Stimulated activated CD8-positive, alpha-beta memory T cell treated with anti-CD3 and anti-CD28 coated beads, Interleukin-12 subunit alpha, Interleukin-12 subunit beta, amount 100 ng/mL, for 24 hours (primary cell): ENCODE results near the gene SF1.
"Not testable (repeated sequence)": the region's sequence is repeated elsewhere in the genome, so short reads cannot be mapped to it uniquely, and the experiment has no call there.

Source experiments
- DNase-seq: peaks from one replicate; pipeline ENCODE4 v3.0.0-alpha.2; 2020; ENCODE audit errors: extremely low read depth

The SF1 gene, protein sequence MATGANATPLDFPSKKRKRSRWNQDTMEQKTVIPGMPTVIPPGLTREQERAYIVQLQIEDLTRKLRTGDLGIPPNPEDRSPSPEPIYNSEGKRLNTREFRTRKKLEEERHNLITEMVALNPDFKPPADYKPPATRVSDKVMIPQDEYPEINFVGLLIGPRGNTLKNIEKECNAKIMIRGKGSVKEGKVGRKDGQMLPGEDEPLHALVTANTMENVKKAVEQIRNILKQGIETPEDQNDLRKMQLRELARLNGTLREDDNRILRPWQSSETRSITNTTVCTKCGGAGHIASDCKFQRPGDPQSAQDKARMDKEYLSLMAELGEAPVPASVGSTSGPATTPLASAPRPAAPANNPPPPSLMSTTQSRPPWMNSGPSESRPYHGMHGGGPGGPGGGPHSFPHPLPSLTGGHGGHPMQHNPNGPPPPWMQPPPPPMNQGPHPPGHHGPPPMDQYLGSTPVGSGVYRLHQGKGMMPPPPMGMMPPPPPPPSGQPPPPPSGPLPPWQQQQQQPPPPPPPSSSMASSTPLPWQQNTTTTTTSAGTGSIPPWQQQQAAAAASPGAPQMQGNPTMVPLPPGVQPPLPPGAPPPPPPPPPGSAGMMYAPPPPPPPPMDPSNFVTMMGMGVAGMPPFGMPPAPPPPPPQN

DNA sequence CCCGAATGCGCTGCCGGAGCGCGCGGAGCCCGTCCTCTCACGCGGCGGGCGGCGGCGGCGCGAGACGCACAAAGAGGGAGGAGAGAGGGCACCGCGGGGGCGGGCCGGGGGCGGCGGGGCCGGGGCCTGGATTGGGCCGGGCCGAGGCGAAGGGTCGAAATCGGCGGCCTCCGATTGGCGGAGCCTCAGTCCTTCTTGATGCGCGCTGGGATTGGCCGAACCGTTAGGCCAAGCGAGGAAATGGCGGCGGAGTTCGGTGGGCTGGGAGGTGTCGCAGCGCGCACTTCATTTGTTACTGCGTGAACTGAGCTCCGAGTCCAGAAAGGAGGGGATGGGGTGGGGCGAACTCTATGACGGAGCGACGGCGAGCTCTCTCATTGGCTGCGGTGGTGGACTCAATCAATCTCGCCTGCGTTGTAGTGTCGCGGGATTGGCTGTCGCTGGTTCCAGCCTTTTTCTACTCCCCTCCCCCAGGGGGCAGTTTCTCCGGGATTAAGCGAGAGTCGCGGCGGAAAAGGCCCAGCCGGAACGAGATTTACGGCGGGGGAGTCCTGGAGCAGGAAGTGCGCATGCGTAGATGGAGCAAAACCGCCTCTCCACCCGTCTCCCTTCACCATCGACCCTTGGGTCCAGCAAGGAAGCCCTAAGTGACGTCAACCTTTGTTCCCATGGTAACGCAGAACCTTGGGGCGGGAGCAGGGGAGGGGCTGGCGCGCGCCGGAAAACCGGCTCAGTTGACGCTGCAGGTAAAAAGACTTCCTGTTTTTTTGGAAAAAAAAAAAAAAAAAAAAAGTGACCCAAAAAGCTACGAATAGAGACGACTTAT, at the start of gene SF1:
SF1 (minus strand) TSS at position 70 of the 826 bp plus-strand sequence. CDS start 150 bp downstream, outside the sequence.
- DNase-seq, result peak; percentile 97

GRCh38 chr11:64827451-64827839, 49.1 kb upstream of the SF1 start:
- no peak for DNase-seq

GRCh38 chr11:64826578-64827450, 48.5 kb upstream of the SF1 start:
- DNase-seq, result no peak

DNA sequence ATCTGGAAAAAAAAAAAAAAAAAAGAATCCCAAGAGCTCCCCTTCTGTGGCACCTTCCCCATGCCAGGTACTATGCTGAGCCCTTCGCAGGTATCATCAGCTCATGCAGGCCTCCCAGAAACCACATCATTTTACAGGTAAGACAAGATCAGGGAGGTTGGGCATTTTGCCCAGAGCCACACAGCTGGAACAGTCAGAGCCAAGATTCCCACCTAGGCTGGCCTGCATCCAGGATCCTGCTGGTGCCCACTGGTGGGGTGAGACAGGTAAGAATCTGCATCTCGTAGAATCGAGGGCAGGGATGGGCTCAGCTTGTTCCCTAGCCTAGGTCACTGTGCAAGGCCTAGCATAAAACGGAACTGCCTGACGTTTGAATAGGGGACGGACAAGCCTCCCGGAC, 47.7 kb upstream of the SF1 start:
- no peak for DNase-seq

DNA sequence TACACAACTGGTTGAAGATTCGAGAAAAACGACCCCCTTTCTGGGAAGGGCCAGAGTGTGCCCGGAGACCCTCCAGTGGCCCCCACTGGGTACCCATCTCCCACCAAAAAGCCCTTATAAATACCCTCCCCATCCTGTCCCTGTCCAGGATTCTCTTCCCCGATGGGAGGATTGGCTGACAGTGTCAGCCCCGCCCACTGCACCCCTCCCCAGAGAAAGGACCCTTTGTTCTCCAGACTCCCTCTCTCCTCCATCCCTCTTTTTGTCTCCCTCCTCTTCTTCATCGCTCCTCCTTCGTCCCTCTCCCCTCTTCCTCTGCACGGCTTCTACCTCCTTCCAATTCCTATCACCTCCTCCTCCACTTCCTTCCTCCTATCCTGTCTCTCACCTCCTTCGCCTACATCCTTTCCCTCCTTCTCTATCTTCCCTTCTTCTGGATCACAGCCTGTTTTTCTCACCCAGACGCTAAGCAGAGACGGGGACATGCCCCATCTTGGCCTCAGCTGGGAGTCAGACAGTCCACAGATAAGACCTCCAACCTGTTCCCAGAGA, 45.3 kb upstream of the SF1 start:
- DNase-seq, result no peak

GRCh38 chr11:64817476-64817875, 39.1 kb upstream of the SF1 start:
- DNase-seq, result no peak

- not testable (repeated sequence) for DNase-seq
Observed at GRCh38 chr11:64815433-64815832, 37.1 kb upstream of the SF1 start.

GRCh38 chr11:64814712-64815187, 36.4 kb upstream of the SF1 start:
- DNase-seq, result no peak

GRCh38 chr11:64813826-64814225, 35.5 kb upstream of the SF1 start:
- no peak for DNase-seq

DNA sequence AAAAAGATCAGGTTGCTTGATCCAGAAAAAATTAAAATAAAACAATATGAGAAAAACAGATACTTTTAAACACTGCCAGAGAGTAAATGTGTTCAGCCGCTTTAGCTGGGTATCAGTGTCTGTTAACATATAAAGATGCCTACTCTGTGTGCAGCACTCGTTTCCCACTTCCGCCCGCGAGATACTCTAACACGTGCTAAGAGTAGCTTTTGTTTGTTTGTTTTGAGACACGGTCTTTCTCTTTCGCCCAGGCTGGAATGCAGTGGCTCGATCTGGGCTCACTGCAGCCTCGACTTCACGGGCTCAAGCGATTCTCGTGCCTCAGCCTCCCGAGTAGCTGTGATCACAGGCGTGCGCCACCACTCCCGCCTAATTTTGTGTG, 32.5 kb upstream of the SF1 start:
- DNase-seq, result no peak

- DNase-seq, result peak; percentile 70
Observed at GRCh38 chr11:64810271-64810890, 32.0 kb upstream of the SF1 start, which contains the start of gene MEN1. Gene MEN1, minus strand, starts transcription at chr11:64810551. Its CDS starts 442 bp downstream, at chr11:64810109.

DNA sequence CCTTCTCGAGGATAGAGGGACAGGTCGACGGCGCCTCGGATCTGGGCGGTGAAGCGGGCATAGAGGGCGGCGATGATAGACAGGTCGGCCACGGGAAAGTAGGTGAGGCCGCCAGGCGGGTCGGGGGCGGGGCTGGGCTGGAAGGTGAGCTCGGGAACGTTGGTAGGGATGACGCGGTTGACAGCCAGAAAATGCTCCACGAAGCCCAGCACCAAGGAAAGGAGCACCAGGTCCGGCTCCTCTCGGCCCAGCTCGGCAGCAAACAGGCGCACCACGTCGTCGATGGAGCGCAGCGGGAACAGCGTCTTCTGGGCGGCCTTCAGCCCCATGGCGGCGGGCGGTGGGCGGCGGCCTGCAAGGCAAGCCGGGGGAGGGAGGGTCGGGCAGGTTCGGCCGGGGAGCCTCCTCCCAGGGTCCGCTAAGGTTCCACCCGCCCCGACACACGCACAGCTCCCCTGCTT, 31.5 kb upstream of the SF1 start:
- DNase-seq, result no peak

DNA sequence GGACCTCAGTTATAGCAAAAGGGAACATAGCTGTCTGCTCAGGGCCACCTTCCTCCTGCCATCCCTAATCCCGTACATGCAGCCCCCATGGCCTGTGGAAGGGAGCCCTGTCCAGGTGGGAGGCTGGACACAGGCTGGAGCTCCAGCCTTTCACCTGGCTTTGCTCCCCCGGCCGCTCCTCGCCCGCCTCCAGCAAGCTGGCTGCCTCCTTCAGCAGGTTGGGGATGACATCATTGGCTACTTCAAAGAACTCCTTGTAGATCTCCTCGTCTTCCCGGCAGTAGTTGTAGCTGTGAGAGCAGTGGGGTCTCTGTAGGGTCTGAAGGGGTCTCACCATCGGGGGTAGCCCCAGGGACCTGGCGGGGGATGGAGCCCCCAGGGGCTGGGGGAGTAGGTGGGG, 27.1 kb upstream of the SF1 start:
- DNase-seq, result no peak

GRCh38 chr11:64804346-64805210, 26.2 kb upstream of the SF1 start:
- DNase-seq, result no peak

- no peak for DNase-seq
Observed at GRCh38 chr11:64803846-64804345, 25.6 kb upstream of the SF1 start.

DNA sequence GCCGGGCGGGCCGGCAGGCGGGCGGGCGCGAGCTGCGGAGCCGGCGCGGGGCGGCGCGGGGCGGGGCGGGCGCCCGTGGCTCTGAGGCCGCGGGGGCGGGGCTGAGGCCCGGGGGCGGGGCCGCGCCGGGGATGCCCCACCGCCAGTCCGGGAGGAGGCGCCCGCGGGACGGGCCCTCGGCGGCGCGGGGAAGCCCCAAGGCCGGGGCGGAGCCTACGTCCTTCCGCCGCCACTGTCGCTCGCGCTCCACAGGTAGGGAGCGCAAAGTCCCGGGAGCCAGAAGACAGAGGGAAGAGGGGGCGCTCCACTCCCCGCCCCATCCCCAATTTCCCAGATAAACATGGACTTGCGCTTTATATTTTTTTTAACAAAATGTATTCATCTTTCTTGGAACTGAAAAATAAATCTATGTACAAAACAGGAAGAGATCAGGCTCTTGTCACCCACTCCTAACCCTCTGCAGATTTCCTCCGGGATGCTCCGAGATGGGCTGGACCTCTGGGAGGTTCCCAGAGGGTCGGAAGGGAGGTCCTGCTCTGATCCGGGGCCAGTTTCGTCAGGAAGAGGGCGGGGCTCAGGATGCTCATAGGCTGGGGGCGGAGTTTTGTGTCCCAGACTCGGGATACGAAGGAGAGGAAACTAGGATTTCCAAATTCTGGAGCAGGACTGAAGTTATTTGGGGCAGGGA, 25.0 kb upstream of the SF1 start, which contains the start of gene MAP4K2:
MAP4K2 (minus strand) TSS at position 57 of the 688 bp plus-strand sequence. CDS start 65 bp downstream, outside the sequence.
- peak; percentile 69 for DNase-seq

DNA sequence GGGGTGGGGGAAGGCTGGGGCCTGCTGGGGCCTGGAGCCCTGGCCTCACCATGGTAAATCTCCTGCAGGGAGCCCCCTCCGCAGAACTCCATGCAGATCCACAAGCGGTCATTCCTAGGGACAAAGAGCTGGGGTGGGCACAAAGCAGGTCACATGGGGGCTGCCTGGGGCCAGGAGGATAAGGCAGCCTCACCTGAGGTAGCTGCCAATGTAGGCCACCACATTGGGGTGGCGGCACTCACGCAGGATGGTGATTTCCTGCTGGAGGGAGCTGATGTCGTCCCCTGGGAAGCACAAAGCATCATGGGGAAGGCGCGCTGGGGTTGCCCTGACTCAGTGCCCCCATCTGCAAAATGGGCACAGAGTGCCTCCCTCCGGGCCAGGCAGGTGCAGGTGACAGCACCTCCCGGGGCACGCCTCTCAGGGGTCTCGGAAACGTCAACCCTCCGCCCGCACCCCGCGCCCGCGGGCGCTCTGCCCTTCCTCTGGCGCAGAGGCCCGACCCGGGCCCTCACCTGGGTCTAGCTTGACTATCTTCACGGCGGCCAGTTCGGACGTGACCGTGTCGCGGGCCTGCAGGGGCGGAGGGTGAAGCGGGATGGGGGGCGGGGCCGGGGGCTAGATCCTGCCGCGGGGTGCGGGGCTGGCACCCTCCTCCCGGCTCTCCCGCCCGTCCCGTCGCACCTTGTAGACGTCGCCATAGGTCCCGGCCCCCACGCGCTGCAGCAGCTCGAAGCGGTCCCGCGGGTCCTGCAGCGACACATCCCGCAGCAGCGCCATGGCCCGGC, 24.2 kb upstream of the SF1 start:
- DNase-seq, result peak; percentile 7
